T-helper 1 cell treated with Interleukin-12 subunit alpha and Interleukin-12 subunit beta and Interleukin-4 antibody, amounts not matched to agents 30 ng/mL and 1 ng/mL, for 36 hours (primary cell): ENCODE results near the gene KRT36. TPM values are rescaled to one million over a fixed set of nuclear protein-coding genes. Genes with fewer than 3 reads are reported as not detected.

Experiments used
- intact Hi-C: fragments of 100-400 bp; cut with micrococcal nuclease; formaldehyde crosslinking; loops from one replicate; pipeline ENCODE4 v1.15.1; 2024
- total RNA-seq: library from RNA; stranded (reverse); gene quantifications from 2 replicates; pipeline ENCODE4 v1.2.3, GENCODE V29; 2022

Gene KRT36
- total RNA-seq, 1 donor from 2014 or later: not detected

DNA sequence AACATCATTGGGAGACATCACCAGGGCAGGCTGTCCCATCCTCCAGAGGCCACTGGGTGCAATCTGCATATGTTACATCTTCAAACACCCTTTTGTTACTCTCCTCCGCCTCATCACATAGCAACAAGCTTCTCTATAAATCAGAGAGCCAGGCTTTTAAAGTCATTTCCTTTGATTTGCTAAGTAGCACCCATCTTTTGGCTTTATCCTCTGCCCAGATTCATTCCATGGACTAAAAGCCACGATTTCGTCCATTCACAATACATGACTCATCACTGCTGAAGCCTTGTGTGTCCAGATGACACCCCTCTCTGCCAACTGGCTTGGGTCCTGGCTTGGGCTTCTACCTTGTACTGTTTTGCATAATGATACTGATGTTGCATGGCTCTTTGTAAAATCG is 47.0 kb downstream of the KRT36 start:
- intact Hi-C loops: no loop called here

DNA sequence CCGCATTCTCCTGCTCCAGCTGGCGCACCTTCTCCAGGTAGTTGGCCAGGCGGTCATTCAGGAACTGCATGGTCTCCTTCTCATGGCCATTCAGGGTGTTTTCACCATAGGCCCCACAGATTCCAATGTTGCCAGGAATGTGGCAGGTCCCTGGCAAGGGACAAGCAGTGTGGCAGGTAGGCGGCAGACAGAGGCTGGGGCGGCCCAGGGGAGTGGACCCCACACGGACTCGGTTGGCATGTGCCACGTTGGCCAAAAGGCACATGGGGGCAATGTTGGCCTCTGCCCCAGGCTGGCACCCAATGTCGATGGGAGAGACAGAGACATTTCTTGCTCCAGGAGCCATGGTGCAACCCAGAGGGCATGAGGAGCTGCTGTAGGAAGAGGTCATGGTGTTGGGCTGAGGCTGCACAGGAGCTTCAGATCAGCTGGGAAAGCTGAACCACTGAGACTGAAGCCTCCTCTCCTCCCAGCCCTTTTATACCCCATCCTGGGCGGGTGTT is 49.1 kb downstream of the KRT36 start, which contains the start of gene KRT38:
KRT38 (minus strand) TSS at position 453 of the 503 bp plus-strand sequence; CDS start at position 391, 62 bp downstream.
- intact Hi-C loops: no loop called here

DNA sequence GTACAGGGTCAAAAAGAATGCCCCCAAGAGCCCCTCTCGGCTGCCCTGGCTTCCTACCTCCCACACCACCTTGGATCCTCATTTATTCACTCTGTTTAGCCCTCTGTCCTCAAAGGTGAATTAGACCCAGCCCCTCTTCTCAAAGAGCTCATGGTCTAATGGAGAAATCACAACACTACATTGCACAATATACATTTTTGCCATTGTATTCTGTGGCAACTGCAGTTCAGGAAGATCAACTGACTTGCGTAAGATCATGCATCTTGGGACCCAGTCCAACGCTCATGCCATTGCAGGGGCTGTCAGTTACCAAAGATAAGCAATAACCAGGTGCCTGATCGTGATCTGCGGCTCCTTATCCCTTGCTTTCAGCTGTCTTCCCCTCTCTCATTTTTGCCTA is 50.3 kb downstream of the KRT36 start:
- intact Hi-C loops: no loop called here

DNA sequence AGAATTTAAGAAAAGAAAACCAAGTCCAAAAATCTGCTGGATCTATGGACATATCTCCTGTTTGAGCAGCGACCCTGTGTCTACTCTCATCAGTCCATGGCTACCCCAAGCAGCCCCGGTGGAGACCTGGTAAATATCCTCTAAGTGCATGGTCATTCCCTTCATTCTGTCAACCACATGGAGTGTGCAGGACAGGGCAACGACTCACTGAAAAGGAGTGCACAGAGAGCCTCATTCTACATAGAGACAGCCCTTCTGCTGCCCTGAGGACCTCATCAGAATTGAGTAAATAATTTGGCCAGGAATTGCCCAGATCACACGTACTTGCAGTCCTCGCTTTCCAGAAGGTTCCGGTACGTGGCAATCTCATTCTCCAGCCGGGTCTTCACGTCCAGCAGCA is 51.9 kb downstream of the KRT36 start:
- intact Hi-C loops: no loop called here

DNA sequence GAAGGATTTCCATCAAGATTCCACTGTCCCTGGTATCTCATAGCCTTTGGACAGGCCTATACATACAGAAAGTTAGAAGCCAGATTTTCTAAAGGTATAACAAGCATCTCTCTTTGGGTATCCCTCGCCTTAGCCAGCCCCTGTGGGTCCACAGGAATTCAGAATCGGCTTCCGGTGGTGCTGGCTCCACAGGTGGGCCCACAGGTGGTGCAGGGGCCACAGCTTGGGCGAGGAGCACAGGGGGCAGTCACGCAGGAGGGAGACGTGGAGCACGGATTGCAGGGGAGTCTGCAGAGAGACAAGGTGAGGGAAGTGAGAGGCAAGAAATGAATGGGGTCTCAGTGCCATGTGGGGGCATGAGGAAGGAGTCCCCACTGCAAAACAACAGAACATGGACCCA is 52.5 kb downstream of the KRT36 start:
- intact Hi-C loops: no loop called here

Other genes starting within 250 kb of the KRT36 start
- gene KRTAP9-4, start 240.2 kb downstream of the KRT36 start, total RNA-seq: not detected in 2 replicates
- not detected in 2 replicates for gene KRTAP9-9, start 234.5 kb downstream of the KRT36 start, total RNA-seq
- gene KRTAP9-6, start 224.5 kb downstream of the KRT36 start, total RNA-seq: not detected in 2 replicates
- not detected in 2 replicates for gene KRTAP9-7, start 214.2 kb downstream of the KRT36 start, total RNA-seq
- not detected in 2 replicates for gene KRTAP29-1, start 187.1 kb downstream of the KRT36 start, total RNA-seq
- not detected in 2 replicates for gene KRTAP16-1, start 180.6 kb downstream of the KRT36 start, total RNA-seq
- gene KRTAP17-1, start 174.2 kb downstream of the KRT36 start, total RNA-seq: not detected in 2 replicates
- gene KRT33A, start 139.1 kb downstream of the KRT36 start, total RNA-seq: not detected in 2 replicates
- gene KRT33B, start 120.1 kb downstream of the KRT36 start, total RNA-seq: not detected in 2 replicates
- gene KRT34, start 107.6 kb downstream of the KRT36 start, total RNA-seq: not detected in 2 replicates
- not detected in 2 replicates for gene KRT31, start 92.3 kb downstream of the KRT36 start, total RNA-seq
- gene KRT37, start 65.3 kb downstream of the KRT36 start, total RNA-seq: not detected in 2 replicates
- gene KRT38, start 48.9 kb downstream of the KRT36 start, total RNA-seq: not detected in 2 replicates
- gene KRT32, start 22.5 kb downstream of the KRT36 start, total RNA-seq: not detected in 2 replicates
- not detected in 2 replicates for gene KRT35, start 8.8 kb downstream of the KRT36 start, total RNA-seq
- not detected in 2 replicates for gene KRT13, start 15.7 kb upstream of the KRT36 start, total RNA-seq
- gene KRT15, start 29.0 kb upstream of the KRT36 start, total RNA-seq: not detected in 2 replicates
- gene KRT19, start 38.4 kb upstream of the KRT36 start, total RNA-seq: not detected in 2 replicates
- gene KRT9, start 82.1 kb upstream of the KRT36 start, total RNA-seq: not detected in 2 replicates
- gene KRT14, start 97.0 kb upstream of the KRT36 start, total RNA-seq: not detected in 2 replicates
- gene KRT16, start 122.9 kb upstream of the KRT36 start, total RNA-seq: not detected in 2 replicates
- gene KRT17, start 134.7 kb upstream of the KRT36 start, total RNA-seq: 0.54 and 0.59 TPM in 2 replicates
- 833 and 842 TPM in 2 replicates for gene EIF1, start 199.0 kb upstream of the KRT36 start, total RNA-seq
- gene GAST, start 222.4 kb upstream of the KRT36 start, total RNA-seq: not detected in 2 replicates
- 0.05 TPM in 2 replicates for gene HAP1, start 244.7 kb upstream of the KRT36 start, total RNA-seq